KMS-11 (cell line): ENCODE results near the gene SLC35F4.

Experiments used
- H2AFZ ChIP-seq: fragments of 200-600 bp; sonication (generic); 2 replicates; pipeline ENCODE4 v1.6.1; 2016; ENCODE audit warnings: antibody characterized with exemption, mixed run types, low read depth
- H3K27ac ChIP-seq: fragments of 200-600 bp; sonication (generic); 2 replicates; pipeline ENCODE4 v1.6.1; 2016; ENCODE audit warnings: mild to moderate bottlenecking, mixed run types
- H3K27me3 ChIP-seq: fragments of 200-600 bp; sonication (generic); 2 replicates; pipeline ENCODE4 v1.6.1; 2017; ENCODE audit warnings: mild to moderate bottlenecking, low read depth, mixed run types, moderate library complexity; ENCODE audit not compliant: insufficient read depth
- H3K36me3 ChIP-seq: fragments of 200-600 bp; sonication (generic); 2 replicates; pipeline ENCODE4 v1.6.1; 2017; ENCODE audit warnings: mild to moderate bottlenecking, mixed run types; ENCODE audit not compliant: insufficient read depth
- H3K4me1 ChIP-seq: fragments of 200-600 bp; sonication (generic); 2 replicates; pipeline ENCODE4 v1.6.1; 2016; ENCODE audit warnings: mild to moderate bottlenecking, low read depth, mixed run types; ENCODE audit not compliant: poor library complexity, severe bottlenecking
- H3K4me2 ChIP-seq: fragments of 200-600 bp; sonication (generic); 2 replicates; pipeline ENCODE4 v1.7.0; 2016; ENCODE audit warnings: mild to moderate bottlenecking, mixed run types
- H3K4me3 ChIP-seq: fragments of 200-600 bp; sonication (generic); IDR thresholded peaks from 2 replicates; pipeline ENCODE4 v1.6.1; 2017; ENCODE audit warnings: low read depth, low read length, mixed read lengths; ENCODE audit not compliant: insufficient read depth
- H3K79me2 ChIP-seq: fragments of 200-600 bp; sonication (generic); 2 replicates; pipeline ENCODE4 v1.6.1; 2016; ENCODE audit warnings: low read depth, mixed run types; ENCODE audit not compliant: insufficient read depth
- H3K9ac ChIP-seq: fragments of 200-600 bp; sonication (generic); 2 replicates; pipeline ENCODE4 v1.6.1; 2016; ENCODE audit warnings: mild to moderate bottlenecking, mixed run types
- H4K20me1 ChIP-seq: fragments of 200-600 bp; sonication (generic); 2 replicates; pipeline ENCODE4 v1.6.1; 2016; ENCODE audit warnings: mild to moderate bottlenecking, mixed run types; ENCODE audit not compliant: insufficient read depth
- TF ChIP-seq, protein P1 (sequence below): fragments of 200-600 bp; sonication (generic); conservative IDR thresholded peaks from 2 replicates; pipeline ENCODE4 v1.6.1; 2017; ENCODE audit warnings: low read depth, mild to moderate bottlenecking, antibody characterized with exemption, low read length, moderate library complexity, mixed read lengths

SLC35F4 gene

DNA sequence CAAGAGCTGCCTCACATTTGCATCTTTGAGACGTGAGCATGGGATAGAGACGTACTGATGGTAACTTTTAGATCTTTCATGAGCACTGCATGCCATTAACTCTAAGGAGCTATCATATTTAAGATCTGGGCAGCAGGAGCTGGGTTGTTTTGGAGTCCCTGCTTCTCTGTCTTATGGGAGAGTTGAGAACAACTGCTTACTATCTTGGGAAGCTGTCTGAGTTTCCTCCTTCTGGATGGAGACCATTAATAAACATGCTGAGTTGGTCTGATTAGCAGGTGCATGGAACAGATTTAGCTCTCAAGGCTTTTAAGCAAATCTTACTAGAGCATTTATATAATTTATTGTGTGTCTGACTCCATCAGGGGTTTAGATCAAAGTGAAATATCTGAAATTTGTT, 252.9 kb downstream of the SLC35F4 start:
- no peak overlapping the region for H3K27ac ChIP-seq
- no peak overlapping the region for H3K4me2 ChIP-seq
- H3K4me3 ChIP-seq = no peak overlapping the region
- H3K36me3 ChIP-seq = no peaks in the 10 kb centered on the region
- no peak overlapping the region for H3K9ac ChIP-seq
- no peaks in the 10 kb centered on the region for H3K79me2 ChIP-seq
- no peaks in the 10 kb centered on the region for H3K4me1 ChIP-seq
- no peaks in the 10 kb centered on the region for H4K20me1 ChIP-seq
- no peaks in the 10 kb centered on the region for H3K27me3 ChIP-seq
- no peak overlapping the region for H2AFZ ChIP-seq
- TF ChIP-seq, protein P1, sequence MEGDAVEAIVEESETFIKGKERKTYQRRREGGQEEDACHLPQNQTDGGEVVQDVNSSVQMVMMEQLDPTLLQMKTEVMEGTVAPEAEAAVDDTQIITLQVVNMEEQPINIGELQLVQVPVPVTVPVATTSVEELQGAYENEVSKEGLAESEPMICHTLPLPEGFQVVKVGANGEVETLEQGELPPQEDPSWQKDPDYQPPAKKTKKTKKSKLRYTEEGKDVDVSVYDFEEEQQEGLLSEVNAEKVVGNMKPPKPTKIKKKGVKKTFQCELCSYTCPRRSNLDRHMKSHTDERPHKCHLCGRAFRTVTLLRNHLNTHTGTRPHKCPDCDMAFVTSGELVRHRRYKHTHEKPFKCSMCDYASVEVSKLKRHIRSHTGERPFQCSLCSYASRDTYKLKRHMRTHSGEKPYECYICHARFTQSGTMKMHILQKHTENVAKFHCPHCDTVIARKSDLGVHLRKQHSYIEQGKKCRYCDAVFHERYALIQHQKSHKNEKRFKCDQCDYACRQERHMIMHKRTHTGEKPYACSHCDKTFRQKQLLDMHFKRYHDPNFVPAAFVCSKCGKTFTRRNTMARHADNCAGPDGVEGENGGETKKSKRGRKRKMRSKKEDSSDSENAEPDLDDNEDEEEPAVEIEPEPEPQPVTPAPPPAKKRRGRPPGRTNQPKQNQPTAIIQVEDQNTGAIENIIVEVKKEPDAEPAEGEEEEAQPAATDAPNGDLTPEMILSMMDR = no peak

DNA sequence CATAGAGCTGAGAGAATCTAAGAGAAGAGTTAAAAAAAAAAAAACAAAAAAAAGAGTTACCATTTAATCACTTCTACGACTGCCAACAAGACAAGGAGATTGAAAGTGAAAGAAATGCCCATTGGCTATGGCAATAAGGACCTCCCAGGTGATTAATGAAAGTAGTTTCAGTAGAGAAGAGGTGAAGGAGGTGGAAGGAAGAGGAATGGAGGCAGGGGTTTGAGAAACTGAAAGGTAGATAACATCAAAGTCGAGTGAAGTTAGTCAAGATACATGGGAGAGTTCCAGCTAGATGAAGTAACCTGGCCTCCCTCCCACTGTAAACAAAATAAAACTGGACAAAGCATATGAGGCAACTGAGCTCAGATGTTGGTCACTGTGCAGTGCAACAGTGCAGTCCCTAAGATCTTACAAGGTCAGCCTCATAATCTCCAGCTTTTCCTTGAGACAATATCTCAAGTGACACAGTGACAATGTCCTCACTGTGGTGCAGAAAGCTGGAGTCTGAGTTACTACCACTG, 254.3 kb downstream of the SLC35F4 start:
- Histone ChIP-seq H3K4me1 (no peaks in the 10 kb centered on the region), H3K9ac (no peak overlapping the region), H3K27ac (no peak overlapping the region), H3K79me2 (no peaks in the 10 kb centered on the region), H3K4me2 (no peak overlapping the region), H3K36me3 (no peaks in the 10 kb centered on the region), H3K4me3 (no peak overlapping the region), H2AFZ (no peak overlapping the region), H3K27me3 (no peaks in the 10 kb centered on the region), H4K20me1 (no peaks in the 10 kb centered on the region)
- TF ChIP-seq, protein P1 = no peak

GRCh38 chr14:57610631-57611030, 255.3 kb downstream of the SLC35F4 start:
- no peak overlapping the region for H3K4me3 ChIP-seq
- H3K9ac ChIP-seq = no peak overlapping the region
- no peak overlapping the region for H3K4me2 ChIP-seq
- no peaks in the 10 kb centered on the region for H4K20me1 ChIP-seq
- no peaks in the 10 kb centered on the region for H3K27me3 ChIP-seq
- no peaks in the 10 kb centered on the region for H3K79me2 ChIP-seq
- H3K4me1 ChIP-seq = no peaks in the 10 kb centered on the region
- H2AFZ ChIP-seq = no peak overlapping the region
- H3K36me3 ChIP-seq = no peaks in the 10 kb centered on the region
- no peak overlapping the region for H3K27ac ChIP-seq
- TF ChIP-seq, protein P1 = no peak

DNA sequence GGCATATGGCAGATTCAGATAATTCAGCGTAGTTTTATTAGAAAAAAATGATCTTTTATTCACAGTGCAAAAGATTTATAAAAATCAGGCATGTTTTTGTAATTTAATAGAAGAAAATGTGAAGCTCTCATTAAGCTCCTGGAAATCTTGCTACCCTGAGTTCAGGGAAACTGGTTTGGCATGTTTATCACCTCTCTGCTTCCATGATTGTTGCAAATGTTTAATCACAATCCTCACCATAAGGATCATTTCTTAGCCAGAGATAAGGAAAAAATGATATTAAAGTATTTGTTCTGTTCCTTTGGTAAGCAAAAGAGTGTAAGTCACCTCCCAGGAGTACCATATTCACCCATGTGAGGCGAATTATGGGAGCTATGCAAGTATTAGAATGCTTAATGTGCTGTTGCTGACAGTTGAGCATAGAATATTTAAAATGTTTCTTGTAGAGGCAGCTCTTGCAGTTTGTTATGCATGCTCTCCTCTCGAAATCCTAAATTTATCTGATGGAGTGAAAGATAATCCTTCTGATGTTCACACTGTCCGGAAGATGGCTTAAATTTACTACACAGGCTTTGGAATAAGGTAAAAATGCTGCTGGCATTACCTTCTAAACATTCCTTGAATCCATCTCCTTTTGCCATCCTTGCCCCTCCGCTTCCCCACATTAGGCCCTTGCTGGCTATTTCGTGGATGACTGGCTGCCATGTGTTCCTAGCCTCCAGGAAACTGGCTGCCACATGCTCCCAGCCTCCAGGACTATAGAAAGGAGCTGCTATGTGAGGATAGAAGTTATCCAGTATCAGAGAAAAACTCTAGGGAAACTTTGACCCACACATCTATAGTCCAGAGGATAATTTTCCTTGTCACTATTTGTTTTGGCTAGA, 256.5 kb downstream of the SLC35F4 start:
- TF ChIP-seq, protein P1 = no peak
- Histone ChIP-seq H3K4me3 (no peak overlapping the region), H3K27ac (no peak overlapping the region), H3K79me2 (no peaks in the 10 kb centered on the region), H3K9ac (no peak overlapping the region), H4K20me1 (no peaks in the 10 kb centered on the region), H3K36me3 (no peaks in the 10 kb centered on the region), H3K4me2 (no peak overlapping the region), H3K4me1 (no peaks in the 10 kb centered on the region), H2AFZ (no peak overlapping the region), H3K27me3 (no peaks in the 10 kb centered on the region)
